H9 (cell line): ENCODE data around the gene GPR180. TPM values are rescaled to one million over a fixed set of nuclear protein-coding genes. Genes with fewer than 3 reads are reported as not detected.

ENCODE experiments used
- DNase-seq: peaks from one replicate; pipeline ENCODE4 v3.0.0-alpha.2; 2017
- H2AFZ ChIP-seq: one replicate; pipeline ENCODE4 v1.6.1; 2013; ENCODE audit warnings: mild to moderate bottlenecking, low read length, control low read depth, moderate library complexity
- H2AK5ac ChIP-seq: 2 replicates; pipeline ENCODE4 v1.6.1; 2013; ENCODE audit warnings: low read length, control low read depth, mixed read lengths; ENCODE audit not compliant: insufficient read length
- H2BK120ac ChIP-seq: one replicate; pipeline ENCODE4 v1.6.1; 2013; ENCODE audit warnings: low read depth, mild to moderate bottlenecking, low read length, control low read depth, inconsistent platforms; ENCODE audit not compliant: poor library complexity, severe bottlenecking
- H2BK12ac ChIP-seq: 2 replicates; pipeline ENCODE4 v1.6.1; 2013; ENCODE audit warnings: low read length, control low read depth, mixed read lengths, low read depth; ENCODE audit not compliant: insufficient read length
- H2BK15ac ChIP-seq: 2 replicates; pipeline ENCODE4 v1.6.1; 2013; ENCODE audit warnings: low read depth, low read length, control low read depth
- H2BK20ac ChIP-seq: one replicate; pipeline ENCODE4 v1.6.1; 2013; ENCODE audit warnings: low read depth, mild to moderate bottlenecking, low read length, control low read depth, inconsistent platforms; ENCODE audit not compliant: poor library complexity, severe bottlenecking
- H2BK5ac ChIP-seq: 2 replicates; pipeline ENCODE4 v1.6.1; 2013; ENCODE audit warnings: low read length, control low read depth, mixed read lengths; ENCODE audit not compliant: insufficient read length
- H3K14ac ChIP-seq: 2 replicates; pipeline ENCODE4 v1.6.1; 2013; ENCODE audit warnings: low read length, control low read depth; ENCODE audit not compliant: insufficient read depth
- H3K18ac ChIP-seq: 2 replicates; pipeline ENCODE4 v1.6.1; 2013; ENCODE audit warnings: low read depth, mild to moderate bottlenecking, mixed read lengths, low read length, control low read depth; ENCODE audit not compliant: insufficient read length
- H3K23ac ChIP-seq: 2 replicates; pipeline ENCODE4 v1.6.1; 2013; ENCODE audit warnings: low read length, control low read depth, mixed read lengths, low read depth; ENCODE audit not compliant: insufficient read length
- H3K23me2 ChIP-seq: 2 replicates; pipeline ENCODE4 v1.6.1; 2013; ENCODE audit warnings: low read depth, mild to moderate bottlenecking, mixed read lengths, low read length, control low read depth; ENCODE audit not compliant: insufficient read length, poor library complexity, severe bottlenecking
- H3K27ac ChIP-seq: 2 replicates; pipeline ENCODE4 v1.5.1; 2013; ENCODE audit warnings: low read length, control low read depth, mixed read lengths, low read depth; ENCODE audit not compliant: insufficient read length
- H3K27me3 ChIP-seq: 2 replicates; pipeline ENCODE4 v1.6.1; 2013; ENCODE audit warnings: low read length, control low read depth, inconsistent platforms; ENCODE audit not compliant: insufficient read depth
- H3K4ac ChIP-seq: 2 replicates; pipeline ENCODE4 v1.6.1; 2013; ENCODE audit warnings: low read depth, mild to moderate bottlenecking, control low read depth, inconsistent platforms, low read length, moderate library complexity
- H3K4me1 ChIP-seq: 2 replicates; pipeline ENCODE4 v1.6.1; 2013; ENCODE audit warnings: low read length, control low read depth, inconsistent platforms; ENCODE audit not compliant: insufficient read depth
- H3K4me2 ChIP-seq: 2 replicates; pipeline ENCODE4 v1.6.1; 2013; ENCODE audit warnings: low read length, control low read depth, mixed read lengths; ENCODE audit not compliant: insufficient read length, insufficient read depth
- H3K56ac ChIP-seq: 2 replicates; pipeline ENCODE4 v1.6.1; 2013; ENCODE audit warnings: low read depth, mild to moderate bottlenecking, mixed read lengths, low read length, control low read depth; ENCODE audit not compliant: insufficient read length
- H3K79me1 ChIP-seq: 2 replicates; pipeline ENCODE4 v1.6.1; 2013; ENCODE audit warnings: low read depth, mild to moderate bottlenecking, moderate library complexity, low read length, control low read depth, inconsistent platforms; ENCODE audit not compliant: insufficient read depth, poor library complexity, severe bottlenecking
- H3K79me2 ChIP-seq: 2 replicates; pipeline ENCODE4 v1.6.1; 2013; ENCODE audit warnings: low read length, control low read depth, inconsistent platforms; ENCODE audit not compliant: insufficient read depth
- H3K9ac ChIP-seq: 2 replicates; pipeline ENCODE4 v1.6.1; 2013; ENCODE audit warnings: low read length, control low read depth, mixed read lengths; ENCODE audit not compliant: insufficient read length; ENCODE audit errors: extremely low read depth
- H3K9me3 ChIP-seq: one replicate; pipeline ENCODE4 v1.6.1; 2013; ENCODE audit warnings: low read depth, low read length, inconsistent platforms; ENCODE audit not compliant: control insufficient read depth
- H3T11ph ChIP-seq: one replicate; pipeline ENCODE4 v1.6.1; 2013; ENCODE audit warnings: mild to moderate bottlenecking, low read length, control low read depth, inconsistent platforms
- H4K20me1 ChIP-seq: one replicate; pipeline ENCODE4 v1.6.1; 2013; ENCODE audit not compliant: control insufficient read depth, insufficient read length, insufficient read depth
- H4K5ac ChIP-seq: 2 replicates; pipeline ENCODE4 v1.6.1; 2013; ENCODE audit warnings: low read depth, mild to moderate bottlenecking, mixed read lengths, low read length, control low read depth; ENCODE audit not compliant: insufficient read length
- H4K8ac ChIP-seq: replicated peaks from 2 replicates; pipeline ENCODE4 v1.6.1; 2013; ENCODE audit warnings: low read length, control low read depth, mixed read lengths, low read depth; ENCODE audit not compliant: insufficient read length
- H4K91ac ChIP-seq: 2 replicates; pipeline ENCODE4 v1.6.1; 2013; ENCODE audit warnings: low read depth, mild to moderate bottlenecking, moderate library complexity, mixed read lengths, low read length, control low read depth; ENCODE audit not compliant: insufficient read length
- H3K27ac Mint-ChIP-seq, 3 experiments: 2 replicates in 2 of 3; 3 replicates in 1 of 3; pipeline ENCODE4 v1.8.0; 2020 to 2021; ENCODE audit warnings: mixed read lengths in 3 of 3, mild to moderate bottlenecking in 1 of 3, moderate library complexity in 1 of 3
- H3K27me3 Mint-ChIP-seq: 2 replicates; pipeline ENCODE4 v1.8.0; 2021; ENCODE audit warnings: low read depth, mild to moderate bottlenecking, moderate library complexity, mixed read lengths
- H3K36me3 Mint-ChIP-seq, 3 experiments: 2 replicates in 2 of 3; 3 replicates in 1 of 3; pipeline ENCODE4 v1.8.0; 2020 to 2021; ENCODE audit warnings: low read depth in 3 of 3, mixed read lengths in 3 of 3; ENCODE audit not compliant: insufficient read depth in 1 of 3
- H3K4me1 Mint-ChIP-seq, 2 experiments: 2 replicates each; pipeline ENCODE4 v1.8.0; 2020; ENCODE audit warnings: mixed read lengths in 2 of 2
- H3K4me3 Mint-ChIP-seq, 2 experiments: 2 replicates in 1 of 2; 3 replicates in 1 of 2; pipeline ENCODE4 v1.8.0; 2020 to 2021; ENCODE audit warnings: mild to moderate bottlenecking in 2 of 2, mixed read lengths in 2 of 2, moderate library complexity in 1 of 2
- H3K9me3 Mint-ChIP-seq, 2 experiments: 2 replicates in 1 of 2; 3 replicates in 1 of 2; pipeline ENCODE4 v1.8.0; 2020; ENCODE audit warnings: mild to moderate bottlenecking in 2 of 2, mixed read lengths in 2 of 2, moderate library complexity in 1 of 2
- CTCF ChIP-seq: fragments of 200-600 bp; sonication (generic); conservative IDR thresholded peaks from 3 replicates; pipeline ENCODE4 v1.8.0; 2021; ENCODE audit warnings: antibody characterized with exemption, mild to moderate bottlenecking
- WGBS: extraction: QIAGEN DNeasy Blood & Tissue Kit; methylation state at CpG from one replicate; pipeline ENCODE4 v1.1.7; 2013; ENCODE audit warnings: missing lambda C conversion rate, low lambda C conversion rate, mixed read lengths; ENCODE audit not compliant: insufficient read length; ENCODE audit errors: extremely low coverage; 5-methylcytosine and 5-hydroxymethylcytosine counted together
- total RNA-seq: library from RNA; stranded (reverse); gene quantifications from 2 replicates; pipeline ENCODE4 v1.2.1, GENCODE V29; 2021

GPR180 gene
- total RNA-seq, 1 experiment from 2014 or later = 5.1 TPM

GRCh38 chr13:94678845-94679244, 77.2 kb downstream of the GPR180 start:
- Histone ChIP-seq H3K27ac (no peak overlapping the region), H4K20me1 (no peaks in the 10 kb centered on the region), H4K91ac (no peak overlapping the region), H3T11ph (no peak overlapping the region), H3K79me1 (no peaks in the 10 kb centered on the region), H3K79me2 (no peaks in the 10 kb centered on the region), H2AK5ac (no peak overlapping the region), H3K18ac (no peak overlapping the region), H3K14ac (no peak overlapping the region), H3K9ac (no peak overlapping the region), H2BK5ac (no peak overlapping the region), H3K4me2 (no peak overlapping the region), H3K56ac (no peak overlapping the region), H3K4ac (no peak overlapping the region), H2AFZ (no peak overlapping the region), H3K23me2 (no peaks in the 10 kb centered on the region), H3K27me3 (no peaks in the 10 kb centered on the region), H2BK20ac (no peak overlapping the region), H2BK120ac (no peak overlapping the region), H3K9me3 (no peaks in the 10 kb centered on the region), H2BK12ac (no peak overlapping the region), H3K4me1 (peaks cover 1% of the 10 kb centered on the region), H2BK15ac (no peak overlapping the region), H4K8ac (no peak overlapping the region), H3K23ac (no peak overlapping the region), H4K5ac (no peak overlapping the region)
- H3K27ac Mint-ChIP-seq = no peak overlapping the region
- no peak for TF ChIP-seq CTCF
- no peak for DNase-seq
- no CpG with 5 or more reads among the region's 2 CpGs for WGBS
- no peaks in the 10 kb centered on the region for H3K9me3 Mint-ChIP-seq
- peaks cover 22% of the 10 kb centered on the region for H3K27me3 Mint-ChIP-seq
- no peaks in the 10 kb centered on the region for H3K36me3 Mint-ChIP-seq
- H3K4me3 Mint-ChIP-seq = no peak overlapping the region
- peaks cover 27 to 28% of the 10 kb centered on the region in 2 experiments for H3K4me1 Mint-ChIP-seq
